DOHH2 (cell line): ENCODE data around the gene LRP8.

Experiments used
- H3F3A ChIP-seq: fragments of 200-600 bp; sonication (generic), shearing (Covaris generic); 2 replicates; pipeline ENCODE4 v1.6.0; 2016; ENCODE audit warnings: antibody characterized with exemption, mild to moderate bottlenecking; ENCODE audit not compliant: control insufficient read depth, insufficient read depth
- H3K27ac ChIP-seq: fragments of 200-600 bp; sonication (generic); 2 replicates; pipeline ENCODE4 v1.5.1; 2014; ENCODE audit warnings: low read depth, mild to moderate bottlenecking, low read length, moderate library complexity
- H3K27me3 ChIP-seq: fragments of 200-600 bp; sonication (generic); 2 replicates; pipeline ENCODE4 v1.6.1; 2014; ENCODE audit warnings: mild to moderate bottlenecking, low read length, mixed read lengths; ENCODE audit not compliant: control insufficient read depth
- H3K36me3 ChIP-seq: fragments of 200-600 bp; sonication (generic); 2 replicates; pipeline ENCODE4 v1.6.1; 2014; ENCODE audit warnings: mild to moderate bottlenecking, low read length, moderate library complexity, mixed read lengths; ENCODE audit not compliant: control insufficient read depth
- H3K4me1 ChIP-seq: fragments of 200-600 bp; sonication (generic); 2 replicates; pipeline ENCODE4 v1.6.1; 2014; ENCODE audit warnings: mild to moderate bottlenecking, low read length, mixed read lengths; ENCODE audit not compliant: control insufficient read depth
- H3K4me2 ChIP-seq: fragments of 200-600 bp; sonication (generic); 2 replicates; pipeline ENCODE4 v1.6.0; 2014; ENCODE audit warnings: mild to moderate bottlenecking, low read length, moderate library complexity
- H3K4me3 ChIP-seq: fragments of 200-600 bp; sonication (generic); 2 replicates; pipeline ENCODE4 v1.5.1; 2014; ENCODE audit warnings: mild to moderate bottlenecking, low read length, mixed read lengths
- H3K79me2 ChIP-seq: fragments of 200-600 bp; sonication (generic); 2 replicates; pipeline ENCODE4 v1.6.1; 2014; ENCODE audit warnings: mild to moderate bottlenecking, low read length, mixed read lengths; ENCODE audit not compliant: control insufficient read depth
- H3K9me2 ChIP-seq: fragments of 200-600 bp; sonication (generic); replicated peaks from 2 replicates; pipeline ENCODE4 v1.6.1; 2014; ENCODE audit warnings: mild to moderate bottlenecking, low read length, mixed read lengths; ENCODE audit not compliant: control insufficient read depth
- H3K9me3 ChIP-seq: fragments of 200-600 bp; sonication (generic); 2 replicates; pipeline ENCODE4 v1.6.1; 2014; ENCODE audit warnings: antibody characterized with exemption, low read length, mixed read lengths; ENCODE audit not compliant: control insufficient read depth, insufficient read depth
- H4K20me1 ChIP-seq: fragments of 200-600 bp; sonication (generic); 2 replicates; pipeline ENCODE4 v1.6.0; 2014; ENCODE audit warnings: low read depth, mild to moderate bottlenecking, antibody characterized with exemption, low read length, moderate library complexity; ENCODE audit not compliant: control insufficient read depth, insufficient read depth
- CTCF ChIP-seq: fragments of 200-600 bp; sonication (generic); IDR thresholded peaks from one replicate; pipeline ENCODE4 v1.5.1; 2014; ENCODE audit warnings: antibody characterized with exemption, mild to moderate bottlenecking, low read depth, low read length; ENCODE audit not compliant: poor library complexity, severe bottlenecking
- EZH2phosphoT487 ChIP-seq: fragments of 200-600 bp; sonication (generic); IDR thresholded peaks from 2 replicates; pipeline ENCODE4 v1.6.1; 2017; ENCODE audit warnings: borderline replicate concordance, mild to moderate bottlenecking, antibody characterized with exemption, low read length, moderate library complexity, mixed read lengths

Gene LRP8

GRCh38 chr1:53321366-53321765, 6.5 kb downstream of the LRP8 start:
- Histone ChIP-seq H3K36me3 (peaks cover 95% of the 10 kb centered on the region), H3K4me1 (peaks cover 25% of the 10 kb centered on the region)

GRCh38 chr1:53320646-53321045, 7.2 kb downstream of the LRP8 start:
- H3K36me3 ChIP-seq: peaks cover 97% of the 10 kb centered on the region
- H3K79me2 ChIP-seq: peaks cover 100% of the 10 kb centered on the region
- TF ChIP-seq CTCF (no peak), EZH2phosphoT487 (no peak)
- H3F3A ChIP-seq: no peaks in the 10 kb centered on the region
- H3K27ac ChIP-seq: no peak overlapping the region
- no peaks in the 10 kb centered on the region for H3K27me3 ChIP-seq
- H3K4me1 ChIP-seq: peaks cover 27% of the 10 kb centered on the region
- H3K4me2 ChIP-seq: no peak overlapping the region
- H3K4me3 ChIP-seq: no peak overlapping the region
- no peaks in the 10 kb centered on the region for H3K9me2 ChIP-seq
- H3K9me3 ChIP-seq: no peaks in the 10 kb centered on the region
- H4K20me1 ChIP-seq: peaks cover 36% of the 10 kb centered on the region

More at GRCh38 chr1:53321366-53321765, 6.5 kb downstream of the LRP8 start:
- Histone ChIP-seq H3K9me3 (no peaks in the 10 kb centered on the region), H3K9me2 (no peaks in the 10 kb centered on the region), H3K4me2 (no peak overlapping the region), H4K20me1 (peaks cover 39% of the 10 kb centered on the region), H3K27ac (no peak overlapping the region), H3K4me3 (no peak overlapping the region), H3F3A (no peaks in the 10 kb centered on the region), H3K79me2 (peaks cover 96% of the 10 kb centered on the region), H3K27me3 (no peaks in the 10 kb centered on the region)
- peak; percentile 35 for TF ChIP-seq CTCF
- TF ChIP-seq EZH2phosphoT487: no peak

DNA sequence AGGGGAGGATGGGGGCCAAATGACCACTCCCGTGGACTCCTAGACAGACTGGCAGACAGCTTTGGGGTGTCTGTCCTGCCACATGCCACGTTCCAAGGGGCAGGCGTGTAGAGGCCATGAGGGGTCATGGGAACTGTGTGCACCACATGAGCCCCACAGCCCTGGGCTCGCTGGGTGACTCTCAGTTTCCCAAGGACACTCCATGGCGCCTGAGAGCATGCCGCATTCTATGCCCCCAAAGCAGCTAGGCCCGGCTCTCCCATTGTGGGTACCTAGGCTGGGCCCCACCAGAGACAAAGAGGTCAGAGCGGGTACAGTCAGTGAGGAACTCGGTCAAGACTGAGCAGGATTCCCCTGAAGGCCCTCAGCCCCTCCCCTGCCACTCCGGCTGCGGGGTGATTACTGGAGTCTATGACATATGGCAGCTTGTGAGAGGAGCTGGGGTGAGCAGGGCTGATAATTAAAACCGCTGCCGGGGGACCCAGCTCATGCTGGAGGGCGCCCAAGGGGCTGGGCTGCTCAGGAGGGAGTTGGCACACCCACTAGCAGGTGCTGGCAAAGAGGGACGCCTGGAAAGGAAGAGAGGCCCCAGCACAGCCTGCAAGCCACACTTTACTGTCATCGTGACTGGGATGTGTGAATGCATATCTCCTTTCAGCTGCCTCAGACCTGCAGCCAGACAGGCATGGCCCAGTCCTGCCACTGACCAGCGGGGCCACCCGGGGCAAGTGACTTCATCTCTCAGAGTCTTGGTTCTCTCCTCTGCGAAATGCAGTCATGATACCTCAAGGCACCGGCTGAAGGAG, 8.4 kb downstream of the LRP8 start:
- TF ChIP-seq CTCF (no peak), EZH2phosphoT487 (no peak)
- Histone ChIP-seq H3K79me2 (peaks cover 98% of the 10 kb centered on the region), H3K27me3 (no peaks in the 10 kb centered on the region), H3K9me3 (no peaks in the 10 kb centered on the region), H3K27ac (no peak overlapping the region), H3K9me2 (no peaks in the 10 kb centered on the region), H3K36me3 (peaks cover 96% of the 10 kb centered on the region), H3K4me1 (peaks cover 19% of the 10 kb centered on the region; the same call in 1 of the 2 replicates), H3K4me3 (no peak overlapping the region), H3F3A (no peaks in the 10 kb centered on the region), H4K20me1 (peaks cover 26% of the 10 kb centered on the region; the same call in 1 of the 2 replicates), H3K4me2 (no peak overlapping the region)
